SU-DHL-6 (cell line): ENCODE data around the gene CFAP65.

Experiments
- H2AFZ ChIP-seq: fragments of 200-600 bp; sonication (generic); 2 replicates; pipeline ENCODE4 v1.6.1; 2014; ENCODE audit warnings: low read depth, mild to moderate bottlenecking, moderate library complexity, mixed read lengths, antibody characterized with exemption, low read length; ENCODE audit not compliant: severe bottlenecking
- H3F3A ChIP-seq: fragments of 200-600 bp; shearing (Covaris generic); 2 replicates; pipeline ENCODE4 v1.6.0; 2016; ENCODE audit warnings: antibody characterized with exemption, mild to moderate bottlenecking; ENCODE audit not compliant: insufficient read depth
- H3K27ac ChIP-seq: fragments of 200-600 bp; sonication (generic); 2 replicates; pipeline ENCODE4 v1.5.1; 2016; ENCODE audit warnings: low read depth, mild to moderate bottlenecking, low read length, moderate library complexity, mixed read lengths
- H3K27me3 ChIP-seq: fragments of 200-600 bp; sonication (generic), shearing (Covaris generic); 2 replicates; pipeline ENCODE4 v1.6.0; 2014; ENCODE audit warnings: mild to moderate bottlenecking, low read length
- H3K36me3 ChIP-seq: fragments of 200-600 bp; sonication (generic); 2 replicates; pipeline ENCODE4 v1.6.1; 2014; ENCODE audit warnings: mild to moderate bottlenecking, low read length, mixed read lengths
- H3K4me2 ChIP-seq: fragments of 300-600, 200-600 bp; shearing (Covaris generic), sonication (generic); 2 replicates; pipeline ENCODE4 v1.6.0; 2014; ENCODE audit warnings: low read length, low read depth, mild to moderate bottlenecking; ENCODE audit not compliant: poor library complexity, severe bottlenecking
- H3K4me3 ChIP-seq: fragments of 200-600 bp; sonication (generic); 2 replicates; pipeline ENCODE4 v1.5.1; 2014; ENCODE audit warnings: antibody characterized with exemption, low read length, mild to moderate bottlenecking, mixed read lengths; ENCODE audit not compliant: insufficient read depth, poor library complexity, severe bottlenecking
- H3K79me2 ChIP-seq: fragments of 200-600 bp; sonication (generic); 2 replicates; pipeline ENCODE4 v1.6.1; 2014; ENCODE audit warnings: mild to moderate bottlenecking, low read length, moderate library complexity; ENCODE audit not compliant: insufficient read depth
- H3K9ac ChIP-seq: fragments of 200-600 bp; sonication (generic); 2 replicates; pipeline ENCODE4 v1.7.0; 2014; ENCODE audit warnings: mild to moderate bottlenecking, low read length
- H3K9me2 ChIP-seq: fragments of 200-600 bp; sonication (generic); replicated peaks from 2 replicates; pipeline ENCODE4 v1.6.1; 2014; ENCODE audit warnings: low read length; ENCODE audit not compliant: insufficient read depth
- H3K9me3 ChIP-seq: fragments of 200-600 bp; sonication (generic); 2 replicates; pipeline ENCODE4 v1.6.1; 2014; ENCODE audit warnings: low read length, mixed read lengths; ENCODE audit not compliant: insufficient read depth
- H4K20me1 ChIP-seq: fragments of 200-600 bp; sonication (generic); 2 replicates; pipeline ENCODE4 v1.6.1; 2014; ENCODE audit warnings: low read depth, mild to moderate bottlenecking, antibody characterized with exemption, low read length, moderate library complexity, mixed read lengths
- CTCF ChIP-seq: fragments of 200-600 bp; sonication (generic); IDR thresholded peaks from one replicate; pipeline ENCODE4 v1.5.1; 2017; ENCODE audit warnings: antibody characterized with exemption, mild to moderate bottlenecking, low read length, moderate library complexity; ENCODE audit not compliant: insufficient read depth, poor library complexity, severe bottlenecking
- EZH2phosphoT487 ChIP-seq: fragments of 200-600 bp; sonication (generic), shearing (Covaris generic); conservative IDR thresholded peaks from 2 replicates; pipeline ENCODE4 v1.6.1; 2018; ENCODE audit warnings: mild to moderate bottlenecking, antibody characterized with exemption, low read length, moderate library complexity, mixed read lengths

CFAP65 gene

GRCh38 chr2:219054956-219055903, 13.9 kb upstream of the CFAP65 start:
- no peaks in the 10 kb centered on the region for H3K9me2 ChIP-seq
- no peak overlapping the region for H3K9ac ChIP-seq
- no peaks in the 10 kb centered on the region for H3F3A ChIP-seq
- no peaks in the 10 kb centered on the region for H3K79me2 ChIP-seq
- no peaks in the 10 kb centered on the region for H3K9me3 ChIP-seq
- no peak overlapping the region for H2AFZ ChIP-seq
- no peaks in the 10 kb centered on the region for H4K20me1 ChIP-seq
- TF ChIP-seq EZH2phosphoT487 = no peak
- no peak for TF ChIP-seq CTCF
- no peak overlapping the region for H3K27ac ChIP-seq
- H3K4me3 ChIP-seq = no peak overlapping the region
- no peaks in the 10 kb centered on the region for H3K36me3 ChIP-seq
- no peaks in the 10 kb centered on the region for H3K27me3 ChIP-seq
- no peak overlapping the region for H3K4me2 ChIP-seq

GRCh38 chr2:219049282-219049681, 8.0 kb upstream of the CFAP65 start:
- Histone ChIP-seq H3F3A (no peaks in the 10 kb centered on the region), H3K27me3 (no peaks in the 10 kb centered on the region), H3K9me2 (no peaks in the 10 kb centered on the region), H3K9me3 (no peaks in the 10 kb centered on the region), H3K36me3 (no peaks in the 10 kb centered on the region), H2AFZ (no peak overlapping the region), H3K4me2 (no peak overlapping the region), H3K9ac (no peak overlapping the region), H4K20me1 (no peaks in the 10 kb centered on the region), H3K4me3 (no peak overlapping the region), H3K27ac (no peak overlapping the region), H3K79me2 (no peaks in the 10 kb centered on the region)
- TF ChIP-seq EZH2phosphoT487 (no peak), CTCF (no peak)

DNA sequence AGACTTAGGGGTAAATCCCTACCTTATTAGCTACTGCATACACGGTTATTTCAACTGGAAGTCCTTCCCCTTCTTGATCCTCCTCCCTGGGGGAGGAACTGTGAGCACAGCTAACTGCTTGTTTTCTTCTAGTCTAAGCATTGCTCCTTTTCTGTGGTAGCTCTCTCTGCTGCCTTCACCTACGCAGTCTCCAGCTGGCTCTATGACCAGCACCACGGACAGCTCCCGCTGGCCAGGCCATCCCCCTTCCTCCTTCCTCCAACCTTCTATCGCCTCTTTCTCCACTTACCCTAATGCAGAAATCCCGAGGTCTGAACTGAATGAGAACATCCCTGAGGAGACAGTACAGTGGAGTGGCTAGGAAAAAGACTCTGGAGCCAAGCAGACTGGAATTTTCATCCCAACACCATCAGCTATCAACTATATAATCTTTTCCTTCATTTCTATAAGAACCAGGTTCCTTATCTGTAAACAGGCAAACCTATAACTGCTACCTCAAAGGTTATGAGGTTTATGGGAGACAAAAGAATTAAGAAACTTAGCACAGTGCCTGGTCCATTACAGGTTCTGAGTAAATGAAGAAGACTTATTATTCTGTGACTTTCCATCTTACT, 4.7 kb upstream of the CFAP65 start:
- Histone ChIP-seq H3K27me3 (no peaks in the 10 kb centered on the region), H3K79me2 (no peaks in the 10 kb centered on the region), H3K36me3 (no peaks in the 10 kb centered on the region), H3K27ac (no peak overlapping the region), H3F3A (no peaks in the 10 kb centered on the region), H2AFZ (no peak overlapping the region), H3K9ac (no peak overlapping the region), H3K9me2 (no peaks in the 10 kb centered on the region), H4K20me1 (no peaks in the 10 kb centered on the region), H3K4me3 (no peak overlapping the region), H3K9me3 (no peaks in the 10 kb centered on the region), H3K4me2 (no peak overlapping the region)
- TF ChIP-seq EZH2phosphoT487 (no peak), CTCF (no peak)
